Activated CD8-positive, alpha-beta memory T cell treated with anti-CD3 and anti-CD28 coated beads for 24 hours (primary cell): Measurements from ENCODE around the gene DMRTC1.
"Not testable (repeated sequence)": the region's sequence is repeated elsewhere in the genome, so short reads cannot be mapped to it uniquely, and the experiment has no call there.

Experiments used
- DNase-seq: peaks from one replicate; pipeline ENCODE4 v3.0.0-alpha.2; 2020

DMRTC1 gene, protein sequence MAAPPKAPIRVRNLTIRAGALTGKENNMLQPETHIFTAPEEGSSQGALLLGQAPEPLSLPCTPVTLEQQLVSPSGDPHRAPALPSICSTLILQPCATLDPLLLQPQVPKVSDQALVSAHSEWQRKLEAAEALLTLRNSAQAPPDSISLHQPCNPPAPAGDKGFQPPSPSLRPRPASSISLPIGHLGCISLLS

DNA sequence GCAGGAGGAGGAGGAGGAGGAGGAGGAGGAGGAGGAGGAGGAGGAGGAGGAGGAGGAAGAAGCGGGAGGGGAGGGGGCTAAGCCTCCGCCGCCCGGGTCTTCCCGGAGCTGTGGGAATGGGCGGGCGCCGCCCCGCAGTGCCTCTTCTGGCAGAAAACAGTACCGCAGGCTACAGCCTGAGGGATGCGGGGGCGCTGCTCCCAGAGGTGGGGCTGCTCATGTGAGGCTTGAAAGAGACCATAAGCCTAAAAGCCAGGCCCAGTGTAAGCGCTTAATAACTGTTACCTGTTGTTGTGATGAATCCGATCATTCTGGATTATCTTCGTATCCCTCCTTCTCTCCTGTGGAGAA, at the start of gene DMRTC1:
Gene DMRTC1, minus strand, starts transcription at position 19 of the 351 bp plus-strand sequence. CDS start 68,143 bp downstream, outside the sequence.
- not testable (repeated sequence) for DNase-seq

GRCh38 chrX:72980894-72981469, 37.3 kb upstream of the DMRTC1 start:
- not testable (repeated sequence) for DNase-seq

DNA sequence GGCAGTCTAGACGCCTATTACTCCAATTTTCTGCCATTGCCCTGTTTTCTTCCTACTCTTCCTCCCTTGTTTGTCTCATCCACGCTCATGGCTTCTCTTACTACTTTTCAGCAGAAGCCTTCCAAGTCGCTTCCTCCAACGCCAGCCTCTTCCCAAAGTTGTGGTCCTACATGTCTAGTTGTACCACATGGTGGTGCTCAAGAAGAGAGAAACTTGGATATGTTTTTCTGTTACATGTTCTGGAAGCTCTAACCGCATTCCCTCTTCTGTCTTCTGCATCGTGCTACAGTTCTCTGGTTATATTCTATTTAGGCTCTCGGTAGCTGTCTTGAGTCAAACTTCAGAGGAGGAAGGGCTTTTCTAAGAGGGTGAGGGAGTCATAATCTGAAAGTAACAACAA, 31.2 kb upstream of the DMRTC1 start:
- not testable (repeated sequence) for DNase-seq

DNA sequence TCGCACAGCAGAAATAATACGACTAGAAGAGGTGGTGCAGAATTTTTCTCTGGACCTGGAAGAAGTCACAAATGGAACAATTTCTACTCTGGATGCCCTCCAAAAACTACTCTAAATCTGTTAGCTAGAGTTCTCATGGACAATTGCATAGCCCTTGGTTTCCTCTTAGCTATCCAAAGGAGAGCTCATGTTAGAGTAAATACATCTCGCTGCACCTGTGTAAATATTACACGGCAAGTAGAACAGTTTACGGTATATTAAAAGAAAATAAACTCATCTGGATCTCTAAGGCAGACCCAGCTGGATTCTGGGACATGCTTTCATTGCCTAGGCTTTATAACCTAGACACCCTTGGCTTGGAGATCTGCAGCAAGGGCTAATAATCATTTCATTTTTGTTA, 28.2 kb upstream of the DMRTC1 start:
- DNase-seq: not testable (repeated sequence)

- DNase-seq: not testable (repeated sequence)
Observed at GRCh38 chrX:72959971-72960370, 16.3 kb upstream of the DMRTC1 start.

- DNase-seq: not testable (repeated sequence)
Observed at GRCh38 chrX:72943035-72943818, 410 bp downstream of the DMRTC1 start.

DNA sequence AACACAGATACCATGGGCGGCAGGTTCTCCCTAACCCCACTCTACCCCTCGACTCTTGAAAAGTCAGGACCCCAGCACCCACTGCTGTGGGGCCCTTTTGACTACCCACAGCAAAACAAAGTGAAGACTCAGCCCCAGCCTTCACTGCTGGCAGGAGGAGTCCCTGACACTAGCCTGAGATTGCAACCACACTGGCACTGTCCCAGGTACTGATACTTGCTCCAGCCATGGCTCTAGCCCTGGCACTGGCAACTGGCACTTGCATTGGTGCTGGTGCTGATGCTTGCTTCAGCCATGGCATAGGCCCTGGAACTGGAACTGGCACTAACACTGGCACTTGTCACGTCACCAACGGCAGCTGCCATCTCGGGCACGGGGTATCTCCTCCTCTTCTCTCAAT, 1.4 kb downstream of the DMRTC1 start:
- not testable (repeated sequence) for DNase-seq

- DNase-seq: not testable (repeated sequence)
Observed at GRCh38 chrX:72937906-72938305, 5.7 kb downstream of the DMRTC1 start, which contains the start of gene FAM236A. Gene FAM236A, plus strand, starts transcription at chrX:72938206. Its CDS starts 57 bp downstream, at chrX:72938263.

- DNase-seq: not testable (repeated sequence)
Observed at GRCh38 chrX:72936882-72937455, 6.7 kb downstream of the DMRTC1 start.

GRCh38 chrX:72936455-72936854, 7.2 kb downstream of the DMRTC1 start:
- DNase-seq: not testable (repeated sequence)

- not testable (repeated sequence) for DNase-seq
Observed at GRCh38 chrX:72932283-72932682, 11.4 kb downstream of the DMRTC1 start.

DNA sequence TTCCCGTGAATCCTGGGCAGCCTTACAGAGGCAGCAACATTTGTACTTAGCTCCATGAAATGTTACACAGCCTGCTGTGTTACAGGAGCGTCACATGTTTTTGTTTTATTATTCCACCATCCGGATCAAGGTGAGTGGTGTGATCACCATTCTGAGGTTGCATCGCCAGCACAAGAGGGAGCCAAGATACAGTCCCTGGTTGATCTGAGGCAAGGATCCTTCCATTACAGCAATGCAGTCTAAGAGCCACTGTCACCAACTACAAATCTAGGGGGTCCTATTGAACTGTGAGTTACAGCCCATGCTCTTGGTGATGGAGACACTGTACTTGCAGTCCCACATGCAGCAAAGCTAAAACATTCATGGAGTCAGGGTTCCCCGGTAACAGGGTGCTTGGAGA, 27.5 kb downstream of the DMRTC1 start:
- not testable (repeated sequence) for DNase-seq

GRCh38 chrX:72912315-72912714, 31.3 kb downstream of the DMRTC1 start, which contains the start of gene FAM236C:
Gene FAM236C, plus strand, starts transcription at chrX:72912615. Its CDS starts 100 bp downstream, at chrX:72912715.
- DNase-seq: not testable (repeated sequence)

DNA sequence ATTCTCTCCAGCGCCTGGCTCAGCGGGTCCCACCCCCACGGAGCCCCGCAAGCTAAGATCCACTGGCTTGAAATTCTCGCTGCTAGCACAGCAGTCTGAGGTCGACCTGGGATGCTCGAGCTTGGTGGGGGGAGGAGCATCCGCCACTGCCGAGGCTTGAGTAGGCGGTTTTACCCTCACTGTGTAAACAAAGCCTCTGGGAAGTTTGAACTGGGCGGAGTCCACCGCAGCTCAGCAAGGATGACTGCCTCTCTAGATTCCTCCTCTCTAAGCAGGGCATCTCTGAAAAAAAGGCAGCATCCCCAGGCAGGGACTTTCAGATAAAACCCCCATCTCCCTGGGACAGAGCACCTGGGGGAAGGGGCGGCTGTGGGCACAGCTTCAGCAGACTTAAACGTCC, 53.9 kb downstream of the DMRTC1 start:
- not testable (repeated sequence) for DNase-seq

DNA sequence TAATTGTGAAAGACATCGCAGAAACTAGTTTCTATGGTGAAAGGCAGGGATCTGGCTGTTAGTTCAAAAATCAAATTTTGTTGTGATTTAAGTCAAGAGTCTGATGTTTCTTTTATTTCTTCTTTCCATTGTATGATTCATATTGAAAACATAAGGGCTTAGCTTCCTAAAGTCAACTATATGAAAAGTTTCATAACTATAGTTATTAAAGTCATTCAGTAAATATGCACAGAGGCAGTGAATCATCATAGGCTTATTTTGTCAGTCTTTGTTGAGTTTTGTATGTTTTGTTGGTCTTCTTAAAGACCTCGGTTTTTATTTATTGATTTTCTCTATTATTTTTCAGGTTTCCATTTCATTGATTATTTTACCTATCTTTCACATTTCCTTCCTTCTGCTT, 60.7 kb downstream of the DMRTC1 start:
- DNase-seq: not testable (repeated sequence)

- DNase-seq: not testable (repeated sequence)
Observed at GRCh38 chrX:72837532-72837931, 106.1 kb downstream of the DMRTC1 start.

DNA sequence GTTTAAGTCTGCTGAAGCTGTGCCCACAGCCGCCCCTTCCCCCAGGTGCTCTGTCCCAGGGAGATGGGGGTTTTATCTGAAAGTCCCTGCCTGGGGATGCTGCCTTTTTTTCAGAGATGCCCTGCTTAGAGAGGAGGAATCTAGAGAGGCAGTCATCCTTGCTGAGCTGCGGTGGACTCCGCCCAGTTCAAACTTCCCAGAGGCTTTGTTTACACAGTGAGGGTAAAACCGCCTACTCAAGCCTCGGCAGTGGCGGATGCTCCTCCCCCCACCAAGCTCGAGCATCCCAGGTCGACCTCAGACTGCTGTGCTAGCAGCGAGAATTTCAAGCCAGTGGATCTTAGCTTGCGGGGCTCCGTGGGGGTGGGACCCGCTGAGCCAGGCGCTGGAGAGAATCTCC, 112.9 kb downstream of the DMRTC1 start:
- DNase-seq: not testable (repeated sequence)
